CD4-positive, alpha-beta memory T cell (primary cell): ENCODE results near the gene CD200. TPM values are rescaled to one million over a fixed set of nuclear protein-coding genes. Genes with fewer than 3 reads are reported as not detected.

Experiments used
- CTCF ChIA-PET: fragments of 350-600 bp; sonication (Branson Sonifier 250); formaldehyde crosslinking; loops from one replicate; lab custom pipeline; 2021; ENCODE audit warnings: inconsistent platforms; ENCODE audit not compliant: partially characterized antibody; lab: Charles Lee
- POLR2A ChIA-PET: fragments of 350-600 bp; sonication (Branson Sonifier 250); formaldehyde crosslinking; loops from one replicate; lab custom pipeline; 2021; ENCODE audit not compliant: partially characterized antibody; lab: Charles Lee
- DNase-seq, 5 donors: peaks; one replicate each; pipeline versions ENCODE4 v3.0.0 to v3.0.0-alpha.2; 2020 to 2022; ENCODE audit warnings: mixed read lengths in 1 of 5
- H3K27ac ChIP-seq: one replicate; pipeline ENCODE4 v1.7.0; 2013; ENCODE audit warnings: low read depth, low read length
- H3K27me3 ChIP-seq: 2 replicates; pipeline ENCODE4 v1.7.0; 2013; ENCODE audit warnings: mild to moderate bottlenecking, low read length, moderate library complexity; ENCODE audit not compliant: insufficient read depth
- H3K36me3 ChIP-seq: 2 replicates; pipeline ENCODE4 v1.7.0; 2013; ENCODE audit warnings: mild to moderate bottlenecking, low read length, moderate library complexity; ENCODE audit not compliant: insufficient read depth
- H3K4me1 ChIP-seq: 2 replicates; pipeline ENCODE4 v1.7.0; 2013; ENCODE audit warnings: mild to moderate bottlenecking, low read length, moderate library complexity; ENCODE audit not compliant: insufficient read depth
- H3K4me3 ChIP-seq, 2 donors: one replicate each; pipeline ENCODE4 v1.7.0; 2013; ENCODE audit warnings: low read length in 2 of 2, mild to moderate bottlenecking in 1 of 2
- H3K9me3 ChIP-seq, 2 donors: one replicate each; pipeline ENCODE4 v1.7.0; 2013; ENCODE audit warnings: low read length in 2 of 2, control low read depth in 1 of 2; ENCODE audit not compliant: control insufficient read depth in 1 of 2
- H3K27ac Mint-ChIP-seq, 7 donors: one replicate each; pipeline ENCODE4 v1.8.0; 2020 to 2021; ENCODE audit warnings: mixed read lengths in 7 of 7, mild to moderate bottlenecking in 6 of 7, inconsistent platforms in 3 of 7, moderate library complexity in 3 of 7
- H3K27me3 Mint-ChIP-seq, 2 donors: one replicate each; pipeline ENCODE4 v1.8.0; 2020 to 2021; ENCODE audit warnings: mixed read lengths in 2 of 2
- H3K36me3 Mint-ChIP-seq, 2 donors: one replicate each; pipeline ENCODE4 v1.8.0; 2020 to 2021; ENCODE audit warnings: mixed read lengths in 2 of 2, inconsistent platforms in 1 of 2, mild to moderate bottlenecking in 1 of 2
- H3K4me1 Mint-ChIP-seq, 4 donors: one replicate each; pipeline ENCODE4 v1.8.0; 2020 to 2021; ENCODE audit warnings: mixed read lengths in 4 of 4, mild to moderate bottlenecking in 1 of 4
- H3K4me3 Mint-ChIP-seq, 8 donors: one replicate each; pipeline ENCODE4 v1.8.0; 2020 to 2021; ENCODE audit warnings: mixed read lengths in 8 of 8, mild to moderate bottlenecking in 7 of 8, moderate library complexity in 6 of 8, inconsistent platforms in 3 of 8
- H3K9me3 Mint-ChIP-seq, 8 donors: one replicate each; pipeline ENCODE4 v1.8.0; 2020 to 2021; ENCODE audit warnings: mixed read lengths in 8 of 8, mild to moderate bottlenecking in 5 of 8, inconsistent platforms in 3 of 8, moderate library complexity in 1 of 8
- intact Hi-C: fragments of 100-400 bp; cut with micrococcal nuclease; formaldehyde crosslinking; loops from one replicate; pipeline ENCODE4 v1.15.1; 2023
- polyA plus RNA-seq, 2 donors: library from polyadenylated mRNA; unstranded; fragments of 300-500 nt; fragmentation: Illumina TruSeq; gene quantifications; one replicate each; pipeline ENCODE4 v1.2.3, GENCODE V29; 2021
- total RNA-seq, 2 experiments: library from RNA; stranded (reverse); gene quantifications; one replicate each; pipeline ENCODE4 v1.2.3, GENCODE V29; 2021

CD200 gene
- total and polyA plus RNA-seq, 4 experiments from 2014 or later = 0.93 to 1.8 (median 1.1) TPM

GRCh38 chr3:112314649-112315048, 18.3 kb upstream of the CD200 start:
- ChIA-PET POLR2A (no interaction called here), CTCF (interaction anchor here (1.0 to 2.0 kb wide), 4 partner anchors 10 to 203 kb away, joined by 3 to 9 read pairs (median 6); partner anchors contain the start of genes GCSAM and SLC9C1)
- Mint-ChIP-seq H3K27me3 (peaks cover 2 to 5% of the 10 kb centered on the region in 2 donors), H3K27ac (peak overlapping the region in 1 of 7 donors; percentile 6), H3K4me1 (peaks cover 0 to under 1% (median 0%) of the 10 kb centered on the region in 4 donors), H3K4me3 (no peak overlapping the region), H3K36me3 (peaks cover 1 to 4% of the 10 kb centered on the region in 2 donors), H3K9me3 (peaks cover 0 to 10% (median 4%) of the 10 kb centered on the region in 8 donors)
- Histone ChIP-seq H3K4me1 (no peaks in the 10 kb centered on the region), H3K36me3 (no peaks in the 10 kb centered on the region), H3K4me3 (no peak overlapping the region), H3K9me3 (no peaks in the 10 kb centered on the region), H3K27me3 (no peaks in the 10 kb centered on the region), H3K27ac (no peak overlapping the region)
- no peak for DNase-seq
- intact Hi-C loops = no loop called here

GRCh38 chr3:112315791-112316190, 17.2 kb upstream of the CD200 start:
- Histone ChIP-seq H3K27me3 (no peaks in the 10 kb centered on the region), H3K9me3 (no peaks in the 10 kb centered on the region), H3K4me3 (no peak overlapping the region), H3K36me3 (no peaks in the 10 kb centered on the region), H3K27ac (no peak overlapping the region), H3K4me1 (no peaks in the 10 kb centered on the region)
- no peak overlapping the region for H3K4me3 Mint-ChIP-seq
- no peak for DNase-seq
- peaks cover 0 to 3% (median under 1%) of the 10 kb centered on the region in 4 donors for H3K4me1 Mint-ChIP-seq
- intact Hi-C loops = no loop called here
- POLR2A ChIA-PET = no interaction called here
- peaks cover 1 to 4% of the 10 kb centered on the region in 2 donors for H3K36me3 Mint-ChIP-seq
- no peak overlapping the region for H3K27ac Mint-ChIP-seq
- CTCF ChIA-PET = interaction anchor here (1.0 to 1.1 kb wide), 2 partner anchors 9 to 183 kb away, joined by 3 to 5 read pairs; partner anchors contain the start of gene GCSAM
- H3K27me3 Mint-ChIP-seq = peaks cover 2 to 5% of the 10 kb centered on the region in 2 donors
- peaks cover 0 to 10% (median 4%) of the 10 kb centered on the region in 8 donors for H3K9me3 Mint-ChIP-seq

GRCh38 chr3:112319516-112320276, 13.3 kb upstream of the CD200 start:
- H3K27me3 ChIP-seq = no peaks in the 10 kb centered on the region
- Mint-ChIP-seq H3K4me1 (peaks cover 0 to 3% (median under 1%) of the 10 kb centered on the region in 4 donors), H3K9me3 (peaks cover 0 to 10% (median 3%) of the 10 kb centered on the region in 8 donors), H3K27me3 (peaks cover 4 to 7% of the 10 kb centered on the region in 2 donors), H3K4me3 (no peak overlapping the region), H3K36me3 (peaks cover 1 to 4% of the 10 kb centered on the region in 2 donors), H3K27ac (peak overlapping the region in 1 of 7 donors; percentile 14)
- H3K4me1 ChIP-seq = no peaks in the 10 kb centered on the region
- H3K9me3 ChIP-seq = no peaks in the 10 kb centered on the region
- no peak for DNase-seq
- CTCF ChIA-PET = interaction anchor here (0.6 to 1.8 kb wide), 7 partner anchors 15 to 208 kb away, joined by 3 to 6 read pairs (median 4); partner anchors contain the start of gene SLC9C1
- H3K4me3 ChIP-seq = no peak overlapping the region
- H3K27ac ChIP-seq = no peak overlapping the region
- intact Hi-C loops = no loop called here
- POLR2A ChIA-PET = interaction anchor here (0.7 to 1.4 kb wide), 2 partner anchors 23 to 179 kb away, joined by 3 read pairs; no protein-coding TSS in a partner anchor
- no peaks in the 10 kb centered on the region for H3K36me3 ChIP-seq

GRCh38 chr3:112320691-112321090, 12.3 kb upstream of the CD200 start:
- POLR2A ChIA-PET = no interaction called here

GRCh38 chr3:112321867-112322652, 10.9 kb upstream of the CD200 start:
- Mint-ChIP-seq H3K27me3 (peaks cover 6% of the 10 kb centered on the region in 2 donors), H3K4me3 (no peak overlapping the region), H3K9me3 (no peaks in the 10 kb centered on the region), H3K36me3 (no peaks in the 10 kb centered on the region), H3K4me1 (peaks cover 0 to 3% (median under 1%) of the 10 kb centered on the region in 4 donors), H3K27ac (no peak overlapping the region)
- H3K27ac ChIP-seq = no peak overlapping the region
- no peak for DNase-seq
- H3K9me3 ChIP-seq = no peaks in the 10 kb centered on the region
- no peaks in the 10 kb centered on the region for H3K27me3 ChIP-seq
- no peak overlapping the region for H3K4me3 ChIP-seq
- no peaks in the 10 kb centered on the region for H3K36me3 ChIP-seq
- no peaks in the 10 kb centered on the region for H3K4me1 ChIP-seq
- CTCF ChIA-PET = interaction anchor here (0.8 to 3.1 kb wide), 11 partner anchors 11 to 211 kb away, joined by 3 to 13 read pairs (median 4); partner anchors contain the start of genes CD200 and SLC9C1
- POLR2A ChIA-PET = no interaction called here
- intact Hi-C loops = no loop called here

More at GRCh38 chr3:112320691-112321090, 12.3 kb upstream of the CD200 start:
- intact Hi-C loops = no loop called here
- Mint-ChIP-seq H3K9me3 (peaks cover 0 to 5% (median 0%) of the 10 kb centered on the region in 8 donors), H3K27me3 (peaks cover 6% of the 10 kb centered on the region in 2 donors), H3K27ac (peak overlapping the region in 1 of 7 donors; percentile 86), H3K4me3 (no peak overlapping the region), H3K4me1 (peaks cover 0 to 3% (median under 1%) of the 10 kb centered on the region in 4 donors), H3K36me3 (no peaks in the 10 kb centered on the region)
- H3K9me3 ChIP-seq = no peaks in the 10 kb centered on the region
- H3K27me3 ChIP-seq = no peaks in the 10 kb centered on the region
- H3K4me3 ChIP-seq = no peak overlapping the region
- no peaks in the 10 kb centered on the region for H3K36me3 ChIP-seq
- CTCF ChIA-PET = interaction anchor here (1.0 to 3.1 kb wide), 4 partner anchors 11 to 200 kb away, joined by 3 to 12 read pairs (median 4); no protein-coding TSS in a partner anchor
- H3K4me1 ChIP-seq = no peaks in the 10 kb centered on the region
- no peak overlapping the region for H3K27ac ChIP-seq
- no peak for DNase-seq

GRCh38 chr3:112327371-112327951, 5.5 kb upstream of the CD200 start:
- Mint-ChIP-seq H3K27me3 (peaks cover 4 to 6% of the 10 kb centered on the region in 2 donors), H3K4me3 (no peak overlapping the region), H3K36me3 (no peaks in the 10 kb centered on the region), H3K27ac (no peak overlapping the region), H3K4me1 (peaks cover 0 to 7% (median under 1%) of the 10 kb centered on the region in 4 donors), H3K9me3 (no peaks in the 10 kb centered on the region)
- H3K27ac ChIP-seq = no peak overlapping the region
- H3K4me1 ChIP-seq = no peaks in the 10 kb centered on the region
- DNase-seq = peak; percentile 56 to 66 (median 60)
- CTCF ChIA-PET = interaction anchor here (1.3 to 2.0 kb wide), 7 partner anchors 34 to 216 kb away, joined by 4 to 17 read pairs (median 6); partner anchors contain the start of gene SLC9C1
- POLR2A ChIA-PET = no interaction called here
- no peaks in the 10 kb centered on the region for H3K27me3 ChIP-seq
- no peak overlapping the region for H3K4me3 ChIP-seq
- no peaks in the 10 kb centered on the region for H3K36me3 ChIP-seq
- intact Hi-C loops = loop anchor here (1.0 kb wide), 5 partner anchors 110 to 216 kb away; no protein-coding TSS in a partner anchor
- no peaks in the 10 kb centered on the region for H3K9me3 ChIP-seq
